Measurements from ENCODE around the gene MAN1C1.
"Not testable (repeated sequence)": the region's sequence is repeated elsewhere in the genome, so short reads cannot be mapped to it uniquely, and the experiment has no call there.

MAN1C1 gene

GRCh38 chr1:25581764-25582163, 34.8 kb upstream of the MAN1C1 start:
- Histone ChIP-seq H3K36me3 (ENCODE audit: control insufficient read depth, insufficient read depth, low read length) (no peaks in the 10 kb centered on the region), H3K4me3 (ENCODE audit: low read depth, low read length) (no peak overlapping the region), H2AFZ (no peak overlapping the region), H3K27ac (no peak overlapping the region), H3K79me2 (no peaks in the 10 kb centered on the region), H3K4me1 (no peaks in the 10 kb centered on the region), H3K27me3 (ENCODE audit: control insufficient read depth, insufficient read depth, low read length) (no peaks in the 10 kb centered on the region), H3K9me3 (ENCODE audit: control insufficient read depth, low read length) (no peaks in the 10 kb centered on the region), H3K9ac (no peak overlapping the region), H3K4me2 (ENCODE audit: low read length) (no peak overlapping the region)
- no peak for TF ChIP-seq CTCF (IDR thresholded peaks at IDR 0.05)

- Histone ChIP-seq H3K9me3 (ENCODE audit: control insufficient read depth, low read length) (no peaks in the 10 kb centered on the region), H3K4me2 (ENCODE audit: low read length) (no peak overlapping the region), H3K9ac (no peak overlapping the region), H3K27me3 (ENCODE audit: control insufficient read depth, insufficient read depth, low read length) (no peaks in the 10 kb centered on the region), H3K36me3 (ENCODE audit: control insufficient read depth, insufficient read depth, low read length) (no peaks in the 10 kb centered on the region), H3K79me2 (no peaks in the 10 kb centered on the region), H3K4me3 (ENCODE audit: low read depth, low read length) (no peak overlapping the region), H3K4me1 (no peaks in the 10 kb centered on the region), H2AFZ (no peak overlapping the region), H3K27ac (no peak overlapping the region)
- TF ChIP-seq CTCF (IDR thresholded peaks at IDR 0.05): no peak
Observed at GRCh38 chr1:25583519-25584370, 32.8 kb upstream of the MAN1C1 start.

- H2AFZ ChIP-seq: no peak overlapping the region
- no peak for TF ChIP-seq CTCF (IDR thresholded peaks at IDR 0.05)
- H3K4me1 ChIP-seq: no peaks in the 10 kb centered on the region
Observed at GRCh38 chr1:25586181-25586588, 30.4 kb upstream of the MAN1C1 start.

GRCh38 chr1:25587290-25587689, 29.3 kb upstream of the MAN1C1 start:
- no peaks in the 10 kb centered on the region for H3K9me3 ChIP-seq (ENCODE audit: control insufficient read depth, low read length)
- H3K27me3 ChIP-seq (ENCODE audit: control insufficient read depth, insufficient read depth, low read length): no peaks in the 10 kb centered on the region
- H3K27ac ChIP-seq: no peak overlapping the region
- no peaks in the 10 kb centered on the region for H3K36me3 ChIP-seq (ENCODE audit: control insufficient read depth, insufficient read depth, low read length)
- no peak overlapping the region for H3K9ac ChIP-seq
- no peaks in the 10 kb centered on the region for H3K4me1 ChIP-seq
- no peak for TF ChIP-seq CTCF (IDR thresholded peaks at IDR 0.05)
- no peak overlapping the region for H3K4me2 ChIP-seq (ENCODE audit: low read length)
- H3K79me2 ChIP-seq: no peaks in the 10 kb centered on the region
- no peak overlapping the region for H2AFZ ChIP-seq
- no peak overlapping the region for H3K4me3 ChIP-seq (ENCODE audit: low read depth, low read length)

More at GRCh38 chr1:25586181-25586588, 30.4 kb upstream of the MAN1C1 start:
- Histone ChIP-seq H3K36me3 (ENCODE audit: control insufficient read depth, insufficient read depth, low read length) (no peaks in the 10 kb centered on the region), H3K27ac (no peak overlapping the region), H3K4me3 (ENCODE audit: low read depth, low read length) (no peak overlapping the region), H3K79me2 (no peaks in the 10 kb centered on the region), H3K27me3 (ENCODE audit: control insufficient read depth, insufficient read depth, low read length) (no peaks in the 10 kb centered on the region), H3K4me2 (ENCODE audit: low read length) (no peak overlapping the region), H3K9ac (no peak overlapping the region), H3K9me3 (ENCODE audit: control insufficient read depth, low read length) (no peaks in the 10 kb centered on the region)

- not testable (repeated sequence) for H3K4me1 ChIP-seq; H3K36me3 ChIP-seq (ENCODE audit: control insufficient read depth, insufficient read depth, low read length); H2AFZ ChIP-seq; H3K27me3 ChIP-seq (ENCODE audit: control insufficient read depth, insufficient read depth, low read length); H3K9me3 ChIP-seq (ENCODE audit: control insufficient read depth, low read length); H3K9ac ChIP-seq; H3K27ac ChIP-seq; H3K79me2 ChIP-seq; H3K4me2 ChIP-seq (ENCODE audit: low read length); H3K4me3 ChIP-seq (ENCODE audit: low read depth, low read length)
Observed at GRCh38 chr1:25588224-25588623, 28.4 kb upstream of the MAN1C1 start.

GRCh38 chr1:25588786-25589185, 27.8 kb upstream of the MAN1C1 start:
- not testable (repeated sequence) for H3K36me3 ChIP-seq (ENCODE audit: control insufficient read depth, insufficient read depth, low read length); H3K4me2 ChIP-seq (ENCODE audit: low read length); H3K27ac ChIP-seq; H3K9ac ChIP-seq; H2AFZ ChIP-seq; H3K4me3 ChIP-seq (ENCODE audit: low read depth, low read length); H3K27me3 ChIP-seq (ENCODE audit: control insufficient read depth, insufficient read depth, low read length); H3K79me2 ChIP-seq; H3K9me3 ChIP-seq (ENCODE audit: control insufficient read depth, low read length); H3K4me1 ChIP-seq

Measured in parathyroid adenoma (tissue), 2 donors.